ENCODE data around the gene DYNC1I1.

DNA sequence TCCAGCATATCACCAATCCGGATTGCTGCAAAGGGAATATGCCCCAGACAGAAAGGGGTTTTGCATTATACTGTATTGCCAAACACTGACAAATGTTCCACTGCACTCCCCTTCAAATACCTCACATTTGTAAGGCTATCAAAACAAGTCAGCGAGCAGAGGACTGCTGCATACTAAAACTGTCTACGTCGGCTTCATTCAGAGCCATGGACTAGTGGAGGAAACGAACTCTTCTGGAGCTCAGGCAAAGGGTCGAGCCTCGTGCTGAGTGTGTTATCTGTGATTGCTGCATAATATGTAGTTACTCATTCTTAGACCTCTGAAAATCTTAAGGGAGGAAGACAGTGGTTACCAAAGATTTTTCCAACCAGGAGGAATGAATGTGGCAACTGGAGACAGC, 200.2 kb downstream of the DYNC1I1 start:
- TF ChIP-seq ZNF274 (IDR thresholded peaks at IDR 0.05; ENCODE audit: low read depth, low read length) (no peak), YY1 (IDR thresholded peaks at IDR 0.05; ENCODE audit: insufficient read depth, insufficient read length) (no peak)
